HepG2 (cell line): ENCODE data around the gene NME9. TPM values are rescaled to one million over a fixed set of nuclear protein-coding genes. Genes with fewer than 3 reads are reported as not detected.

Experiments
- ARHGAP35 ChIP-seq: sonication (generic); formaldehyde crosslinking; IDR thresholded peaks from 2 replicates; pipeline ENCODE4 v1.9.0; 2022; ENCODE audit warnings: mild to moderate bottlenecking, inconsistent platforms, moderate library complexity, missing genetic modification reagents, borderline replicate concordance
- ATM ChIP-seq: fragments of 450-650 bp; IDR thresholded peaks from 2 replicates; pipeline ENCODE4 v1.7.1; 2017; ENCODE audit warnings: mild to moderate bottlenecking, borderline replicate concordance
- ERF ChIP-seq: IDR thresholded peaks from 2 replicates; pipeline ENCODE4 v1.6.1; 2018; ENCODE audit warnings: missing biosample characterization, missing genetic modification reagents
- GFI1 ChIP-seq: sonication (generic); formaldehyde crosslinking; IDR thresholded peaks from 2 replicates; pipeline ENCODE4 v1.5.0; 2020; ENCODE audit warnings: missing genetic modification reagents, mild to moderate bottlenecking, borderline replicate concordance
- HOXA3 ChIP-seq: sonication (generic); formaldehyde crosslinking; IDR thresholded peaks from 2 replicates; pipeline ENCODE4 v1.5.0; 2020; ENCODE audit warnings: missing genetic modification reagents
- ISL2 ChIP-seq: sonication (generic); formaldehyde crosslinking; IDR thresholded peaks from 2 replicates; pipeline ENCODE4 v1.5.0; 2020; ENCODE audit warnings: missing genetic modification reagents
- KAT8 ChIP-seq: IDR thresholded peaks from 2 replicates; pipeline ENCODE4 v1.6.1; 2016; ENCODE audit warnings: missing genetic modification reagents, missing compliant biosample characterization
- NCOA2 ChIP-seq: sonication (generic); formaldehyde crosslinking; IDR thresholded peaks from 2 replicates; pipeline ENCODE4 v1.8.0; 2022; ENCODE audit warnings: inconsistent platforms
- NRL ChIP-seq: sonication (generic); formaldehyde crosslinking; IDR thresholded peaks from 2 replicates; pipeline ENCODE4 v1.5.0; 2020; ENCODE audit warnings: missing genetic modification reagents, mild to moderate bottlenecking, moderate library complexity, borderline replicate concordance
- POLR2A ChIP-seq, 2 experiments: IDR thresholded peaks; 2 replicates each; pipeline ENCODE4 v1.6.1; 2011; ENCODE audit warnings: low read depth in 2 of 2, low read length in 2 of 2, mild to moderate bottlenecking in 1 of 2, moderate library complexity in 1 of 2; ENCODE audit not compliant: insufficient read depth in 1 of 2
- RXRB ChIP-seq: IDR thresholded peaks from 2 replicates; pipeline ENCODE4 v1.6.1; 2016; ENCODE audit warnings: borderline replicate concordance, missing genetic modification reagents, missing compliant biosample characterization
- SETDB1 ChIP-seq: sonication (generic); formaldehyde crosslinking; IDR thresholded peaks from 2 replicates; pipeline ENCODE4 v1.5.1; 2020; ENCODE audit warnings: missing genetic modification reagents, mild to moderate bottlenecking, borderline replicate concordance
- SKI ChIP-seq: fragments of 450-650 bp; IDR thresholded peaks from one replicate; pipeline ENCODE4 v1.6.1; 2018; ENCODE audit warnings: mild to moderate bottlenecking; ENCODE audit not compliant: partially characterized antibody
- SMC3 ChIP-seq: IDR thresholded peaks from 2 replicates; pipeline ENCODE4 v1.6.1; 2011; ENCODE audit warnings: low read length, improper control_type of control experiment
- SNRNP70 ChIP-seq: fragments of 200-400 bp; formaldehyde crosslinking; IDR thresholded peaks from 2 replicates; pipeline ENCODE4 v1.6.1; 2017; ENCODE audit warnings: mild to moderate bottlenecking, low read depth, low read length, moderate library complexity
- SSRP1 ChIP-seq: IDR thresholded peaks from 2 replicates; pipeline ENCODE4 v1.6.1; 2016; ENCODE audit warnings: control low read depth
- STAG1 ChIP-seq: sonication (generic); formaldehyde crosslinking; IDR thresholded peaks from 2 replicates; pipeline ENCODE4 v1.4.0; 2020; ENCODE audit warnings: missing genetic modification reagents
- TCF7L2 ChIP-seq: IDR thresholded peaks from 2 replicates; pipeline ENCODE4 v1.6.1; 2011; ENCODE audit warnings: mild to moderate bottlenecking, low read depth, low read length, moderate library complexity
- THRA ChIP-seq: sonication (generic); formaldehyde crosslinking; IDR thresholded peaks from 2 replicates; pipeline ENCODE4 v1.4.0; 2020; ENCODE audit warnings: missing genetic modification reagents, borderline replicate concordance
- YY1 ChIP-seq: IDR thresholded peaks from 2 replicates; pipeline ENCODE4 v1.6.1; 2011; ENCODE audit warnings: low read length, low read depth, moderate library complexity, mild to moderate bottlenecking; ENCODE audit not compliant: insufficient read depth, insufficient replicate concordance
- ZBTB49 ChIP-seq: sonication (generic); formaldehyde crosslinking; IDR thresholded peaks from 2 replicates; pipeline ENCODE4 v1.4.0; 2020; ENCODE audit warnings: missing genetic modification reagents, borderline replicate concordance
- ZNF24 ChIP-seq: fragments of 450-650 bp; IDR thresholded peaks from 2 replicates; pipeline ENCODE4 v1.6.1; 2017; ENCODE audit warnings: antibody characterized with exemption, mild to moderate bottlenecking
- ZNF256 ChIP-seq: sonication (generic); formaldehyde crosslinking; conservative IDR thresholded peaks from 2 replicates; pipeline ENCODE4 v1.4.0; 2020; ENCODE audit warnings: missing genetic modification reagents
- ZNF629 ChIP-seq: sonication (generic); formaldehyde crosslinking; conservative IDR thresholded peaks from 2 replicates; pipeline ENCODE4 v1.5.0; 2020; ENCODE audit warnings: missing genetic modification reagents
- ZNF691 ChIP-seq: sonication (generic); formaldehyde crosslinking; IDR thresholded peaks from 2 replicates; pipeline ENCODE4 v1.4.0; 2020; ENCODE audit warnings: missing genetic modification reagents, low read depth, mild to moderate bottlenecking, borderline replicate concordance
- ZNF713 ChIP-seq: sonication (generic); formaldehyde crosslinking; IDR thresholded peaks from 2 replicates; pipeline ENCODE4 v1.4.0; 2020; ENCODE audit warnings: mild to moderate bottlenecking, missing genetic modification reagents
- ZNF782 ChIP-seq: sonication (generic); formaldehyde crosslinking; IDR thresholded peaks from 2 replicates; pipeline ENCODE4 v1.4.0; 2020; ENCODE audit warnings: missing genetic modification reagents, mild to moderate bottlenecking, borderline replicate concordance
- ZZZ3 ChIP-seq: sonication (generic); formaldehyde crosslinking; IDR thresholded peaks from 2 replicates; pipeline ENCODE4 v1.4.0; 2020; ENCODE audit warnings: missing genetic modification reagents, mild to moderate bottlenecking, borderline replicate concordance
- polyA plus RNA-seq, 8 experiments: library from polyadenylated mRNA; depleted of rRNA in 3 of 8; stranded (reverse) in 7 of 8; unstranded in 1 of 8; fragments of >200 nt; fragmentation: Illumina TruSeq in 4 of 8; extraction: Trizol in 4 of 8; gene quantifications; 2 replicates each; pipeline versions ENCODE4 v1.2.1 to v1.2.3, GENCODE V29; 2011 to 2016; ENCODE audit warnings: low read depth in 4 of 8, missing spikeins in 1 of 8, mixed read lengths in 1 of 8; ENCODE audit not compliant: insufficient read depth in 1 of 8
- total RNA-seq, 5 experiments: library from RNA; depleted of rRNA; stranded (reverse); fragments of >200 nt; fragmentation: Illumina TruSeq; extraction: Trizol; gene quantifications; 2 replicates each; pipeline ENCODE4 v1.2.3, GENCODE V29; 2016; ENCODE audit warnings: low read depth in 1 of 5

The NME9 gene
- total and polyA plus RNA-seq, 2 of the 13 experiments (the other 11 are each of a cell fraction or from before 2014, with no cell fraction given): not detected

GRCh38 chr3:138329127-138329983 is at the start of gene NME9 (continued):
- TF ChIP-seq ZBTB49 (CRISPR knock-in tag) (no peak), THRA (CRISPR knock-in tag) (0 out of 2 replicates have a peak, but pooled peaks have one; percentile 9), HOXA3 (CRISPR knock-in tag) (no peak; the same call in none of the 2 replicates), SNRNP70 (no peak), STAG1 (CRISPR knock-in tag) (peak; percentile 56), NCOA2 (CRISPR knock-in tag) (no peak), ZNF24 (no peak), ATM (no peak), NRL (CRISPR knock-in tag) (no peak; the same call in 1 of the 2 replicates), GFI1 (CRISPR knock-in tag) (0 out of 2 replicates have a peak, but pooled peaks have one; percentile 39), ZNF713 (CRISPR knock-in tag) (no peak), SMC3 (no peak), ZZZ3 (no peak), RXRB (CRISPR knock-in tag) (no peak), ZNF691 (CRISPR knock-in tag) (no peak), ZNF629 (CRISPR knock-in tag) (no peak), ZNF782 (CRISPR knock-in tag) (0 out of 2 replicates have a peak, but pooled peaks have one; percentile 68), POLR2A (IDR thresholded peaks at IDR 0.05; ENCODE audit: insufficient read depth in 1 of 2, low read depth in 2 of 2, low read length in 2 of 2) (no peak), SSRP1 (CRISPR knock-in tag) (no peak), KAT8 (CRISPR knock-in tag) (0 out of 2 replicates have a peak, but pooled peaks have one; percentile 22), ISL2 (CRISPR knock-in tag) (no peak; the same call in 1 of the 2 replicates), ZNF256 (no peak), ERF (CRISPR knock-in tag) (peak; percentile 29; the same call in 1 of the 2 replicates), TCF7L2 (no peak), SKI (no peak), SETDB1 (CRISPR knock-in tag) (no peak), YY1 (no peak), ARHGAP35 (CRISPR knock-in tag) (no peak)
